ENCODE measurements around the gene PBX3. TPM values are rescaled to one million over a fixed set of nuclear protein-coding genes. Genes with fewer than 3 reads are reported as not detected.

PBX3 gene
- total RNA-seq, 1 experiment from 2014 or later, result 39.0 TPM

DNA sequence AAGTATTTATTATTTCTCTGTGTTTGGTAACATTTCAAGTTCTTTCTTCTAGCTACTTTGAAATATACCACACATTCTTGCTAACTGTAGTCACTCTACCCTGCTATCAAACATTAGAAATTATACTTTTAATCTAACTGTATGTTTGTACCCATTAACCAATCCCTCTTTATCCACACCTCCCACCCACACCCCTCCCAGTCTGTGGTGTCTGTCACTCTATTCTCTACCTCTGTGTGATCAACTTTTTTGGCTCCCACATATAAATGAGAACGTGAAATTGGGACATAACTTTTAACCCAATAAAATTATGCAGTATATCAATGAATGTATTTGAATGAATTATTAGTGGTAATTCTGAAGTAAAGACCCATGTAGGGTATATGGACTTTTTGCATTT lies 79.7 kb downstream of the PBX3 start:
- in situ Hi-C loops (cut with HindIII; ENCODE audit: low pct_unique_long_range_greater_than_20kb, low sequenced_read_pairs) (no loop called here), intact Hi-C loops (cut with micrococcal nuclease; ENCODE audit: unreplicated experiment) (no loop called here)
- H3K4me1 ChIP-seq (ENCODE audit: control insufficient read depth, insufficient read depth, low read length), result peaks cover 4% of the 10 kb centered on the region; the same call in 1 of the 2 replicates
- DNase-seq (ENCODE audit: low read depth, low spot score), result no peak
- no peak for TF ChIP-seq SIN3A (IDR thresholded peaks at IDR 0.05; ENCODE audit: borderline replicate concordance, insufficient read depth, low read depth, low read length)
- TF ChIP-seq, protein P1, sequence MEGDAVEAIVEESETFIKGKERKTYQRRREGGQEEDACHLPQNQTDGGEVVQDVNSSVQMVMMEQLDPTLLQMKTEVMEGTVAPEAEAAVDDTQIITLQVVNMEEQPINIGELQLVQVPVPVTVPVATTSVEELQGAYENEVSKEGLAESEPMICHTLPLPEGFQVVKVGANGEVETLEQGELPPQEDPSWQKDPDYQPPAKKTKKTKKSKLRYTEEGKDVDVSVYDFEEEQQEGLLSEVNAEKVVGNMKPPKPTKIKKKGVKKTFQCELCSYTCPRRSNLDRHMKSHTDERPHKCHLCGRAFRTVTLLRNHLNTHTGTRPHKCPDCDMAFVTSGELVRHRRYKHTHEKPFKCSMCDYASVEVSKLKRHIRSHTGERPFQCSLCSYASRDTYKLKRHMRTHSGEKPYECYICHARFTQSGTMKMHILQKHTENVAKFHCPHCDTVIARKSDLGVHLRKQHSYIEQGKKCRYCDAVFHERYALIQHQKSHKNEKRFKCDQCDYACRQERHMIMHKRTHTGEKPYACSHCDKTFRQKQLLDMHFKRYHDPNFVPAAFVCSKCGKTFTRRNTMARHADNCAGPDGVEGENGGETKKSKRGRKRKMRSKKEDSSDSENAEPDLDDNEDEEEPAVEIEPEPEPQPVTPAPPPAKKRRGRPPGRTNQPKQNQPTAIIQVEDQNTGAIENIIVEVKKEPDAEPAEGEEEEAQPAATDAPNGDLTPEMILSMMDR (IDR thresholded peaks at IDR 0.05), result no peak
- TF ChIP-seq POLR2AphosphoS5 (IDR thresholded peaks at IDR 0.05; ENCODE audit: low read depth, low read length), result no peak
- TF ChIP-seq, protein P2, sequence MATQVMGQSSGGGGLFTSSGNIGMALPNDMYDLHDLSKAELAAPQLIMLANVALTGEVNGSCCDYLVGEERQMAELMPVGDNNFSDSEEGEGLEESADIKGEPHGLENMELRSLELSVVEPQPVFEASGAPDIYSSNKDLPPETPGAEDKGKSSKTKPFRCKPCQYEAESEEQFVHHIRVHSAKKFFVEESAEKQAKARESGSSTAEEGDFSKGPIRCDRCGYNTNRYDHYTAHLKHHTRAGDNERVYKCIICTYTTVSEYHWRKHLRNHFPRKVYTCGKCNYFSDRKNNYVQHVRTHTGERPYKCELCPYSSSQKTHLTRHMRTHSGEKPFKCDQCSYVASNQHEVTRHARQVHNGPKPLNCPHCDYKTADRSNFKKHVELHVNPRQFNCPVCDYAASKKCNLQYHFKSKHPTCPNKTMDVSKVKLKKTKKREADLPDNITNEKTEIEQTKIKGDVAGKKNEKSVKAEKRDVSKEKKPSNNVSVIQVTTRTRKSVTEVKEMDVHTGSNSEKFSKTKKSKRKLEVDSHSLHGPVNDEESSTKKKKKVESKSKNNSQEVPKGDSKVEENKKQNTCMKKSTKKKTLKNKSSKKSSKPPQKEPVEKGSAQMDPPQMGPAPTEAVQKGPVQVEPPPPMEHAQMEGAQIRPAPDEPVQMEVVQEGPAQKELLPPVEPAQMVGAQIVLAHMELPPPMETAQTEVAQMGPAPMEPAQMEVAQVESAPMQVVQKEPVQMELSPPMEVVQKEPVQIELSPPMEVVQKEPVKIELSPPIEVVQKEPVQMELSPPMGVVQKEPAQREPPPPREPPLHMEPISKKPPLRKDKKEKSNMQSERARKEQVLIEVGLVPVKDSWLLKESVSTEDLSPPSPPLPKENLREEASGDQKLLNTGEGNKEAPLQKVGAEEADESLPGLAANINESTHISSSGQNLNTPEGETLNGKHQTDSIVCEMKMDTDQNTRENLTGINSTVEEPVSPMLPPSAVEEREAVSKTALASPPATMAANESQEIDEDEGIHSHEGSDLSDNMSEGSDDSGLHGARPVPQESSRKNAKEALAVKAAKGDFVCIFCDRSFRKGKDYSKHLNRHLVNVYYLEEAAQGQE (IDR thresholded peaks at IDR 0.05; ENCODE audit: insufficient read depth in 1 of 2, low read depth in 2 of 2, low read length in 1 of 2), result no peak
- no peak for TF ChIP-seq TCF7L2 (IDR thresholded peaks at IDR 0.05; ENCODE audit: low read depth, low read length)
- no peaks in the 10 kb centered on the region for H3K9me3 ChIP-seq (ENCODE audit: control insufficient read depth, insufficient read depth, low read depth, low read length)
- H3K27ac ChIP-seq (ENCODE audit: low read length), result no peak overlapping the region
- H3K36me3 ChIP-seq (ENCODE audit: control insufficient read depth, insufficient read depth, low read length), result no peaks in the 10 kb centered on the region
- H3K4me3 ChIP-seq (ENCODE audit: low read depth in 2 of 2, low read length in 2 of 2), result no peak overlapping the region
- no TSS peak for BruUV-seq (replicated peaks)
- ChIA-PET CTCF (no interaction called here), POLR2A (no interaction called here)
- no peak for ATAC-seq
- H3K27me3 ChIP-seq (ENCODE audit: control insufficient read depth, insufficient read depth, low read length), result no peaks in the 10 kb centered on the region

DNA sequence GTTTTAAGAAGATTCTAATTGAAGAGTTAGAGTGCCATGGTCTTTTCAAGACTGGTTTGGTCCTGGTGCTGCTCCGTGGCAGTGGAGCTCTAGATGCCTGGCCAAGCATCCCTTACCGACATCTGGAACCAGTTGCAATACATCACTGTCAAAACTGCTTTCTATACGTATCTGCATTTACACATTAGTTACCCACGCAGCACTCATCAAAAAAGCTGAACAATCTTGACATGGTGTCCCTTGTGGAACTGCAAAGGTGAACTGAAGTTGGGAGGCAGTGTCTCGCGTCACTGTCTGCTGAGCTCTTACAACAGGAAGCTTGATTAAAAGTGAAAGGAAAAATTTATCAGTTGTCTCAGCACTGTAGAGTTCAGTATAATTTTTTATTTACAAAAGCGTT lies 82.6 kb downstream of the PBX3 start:
- Histone ChIP-seq H3K27ac (ENCODE audit: low read length) (peak overlapping the region; percentile 39; the same call in 1 of the 2 replicates), H3K9me3 (ENCODE audit: control insufficient read depth, insufficient read depth, low read depth, low read length) (no peaks in the 10 kb centered on the region), H3K27me3 (ENCODE audit: control insufficient read depth, insufficient read depth, low read length) (no peaks in the 10 kb centered on the region), H3K36me3 (ENCODE audit: control insufficient read depth, insufficient read depth, low read length) (no peaks in the 10 kb centered on the region), H3K4me1 (ENCODE audit: control insufficient read depth, insufficient read depth, low read length) (no peaks in the 10 kb centered on the region), H3K4me3 (ENCODE audit: low read depth in 2 of 2, low read length in 2 of 2) (peak overlapping the region; percentile 9 to 30; a peak in 2 of 4 replicates)
- ATAC-seq (no peak), DNase-seq (ENCODE audit: low read depth, low spot score) (no peak)
- TF ChIP-seq TCF7L2 (IDR thresholded peaks at IDR 0.05; ENCODE audit: low read depth, low read length) (no peak), SIN3A (IDR thresholded peaks at IDR 0.05; ENCODE audit: borderline replicate concordance, insufficient read depth, low read depth, low read length) (no peak), POLR2AphosphoS5 (IDR thresholded peaks at IDR 0.05; ENCODE audit: low read depth, low read length) (no peak)
- TF ChIP-seq, protein P2 (IDR thresholded peaks at IDR 0.05; ENCODE audit: insufficient read depth in 1 of 2, low read depth in 2 of 2, low read length in 1 of 2), result no peak
- TF ChIP-seq, protein P1 (IDR thresholded peaks at IDR 0.05), result no peak
- CTCF ChIA-PET, result no interaction called here
- no TSS peak for BruUV-seq (replicated peaks)
- intact Hi-C loops (cut with micrococcal nuclease; ENCODE audit: unreplicated experiment), result no loop called here
- POLR2A ChIA-PET, result interaction anchor here (0.5 kb wide), 1 partner anchor 461 kb away, joined by 6 read pairs; no protein-coding TSS in a partner anchor
- in situ Hi-C loops (cut with HindIII; ENCODE audit: low pct_unique_long_range_greater_than_20kb, low sequenced_read_pairs), result no loop called here
